NCI-H1048 (cell line): ENCODE data around the gene TDRD9.

Source experiments
- DNase-seq: peaks from one replicate; lab custom pipeline; 2025; lab: John Stamatoyannopoulos, UW

The TDRD9 gene

DNA sequence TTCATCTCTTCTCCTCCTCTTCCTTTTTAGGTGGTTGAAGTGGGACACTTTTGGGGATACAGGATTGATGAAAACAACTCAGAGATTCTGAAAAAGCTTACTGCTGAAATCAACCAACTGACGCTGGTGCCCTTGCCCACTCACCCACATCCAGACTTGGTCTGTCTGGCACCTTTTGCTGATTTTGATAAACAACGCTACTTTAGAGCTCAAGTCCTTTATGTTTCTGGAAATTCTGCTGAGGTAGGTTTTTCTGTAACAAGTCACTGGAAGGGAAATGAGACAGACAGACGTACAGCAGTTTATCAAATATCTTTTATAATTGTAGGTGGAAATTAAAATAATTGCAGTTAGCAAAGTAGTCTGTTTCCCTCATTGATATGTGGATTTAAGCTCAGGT, 97.3 kb downstream of the TDRD9 start:
- DNase-seq = no peak

- no peak for DNase-seq
These were observed 97.8 kb downstream of the TDRD9 start for GRCh38 chr14:104026024-104026423.

DNA sequence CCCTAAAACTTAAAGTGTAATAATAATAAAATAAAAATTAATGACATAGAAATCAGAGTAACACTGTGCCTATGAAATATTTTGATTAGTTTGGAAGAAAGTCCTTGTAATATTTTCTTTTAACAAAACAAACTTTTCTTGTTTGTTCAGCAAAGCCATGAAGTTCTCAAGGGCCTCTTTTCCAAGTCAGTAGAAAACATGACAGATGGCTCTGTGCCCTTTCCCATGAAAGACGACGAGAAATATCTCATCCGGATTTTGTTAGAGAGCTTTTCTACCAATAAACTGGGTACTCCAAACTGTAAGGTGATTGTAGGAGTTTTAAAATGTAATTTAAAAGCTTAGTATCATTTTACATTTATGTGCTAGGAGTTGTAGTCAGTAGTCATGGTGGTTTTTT, 102.7 kb downstream of the TDRD9 start:
- DNase-seq = no peak

DNA sequence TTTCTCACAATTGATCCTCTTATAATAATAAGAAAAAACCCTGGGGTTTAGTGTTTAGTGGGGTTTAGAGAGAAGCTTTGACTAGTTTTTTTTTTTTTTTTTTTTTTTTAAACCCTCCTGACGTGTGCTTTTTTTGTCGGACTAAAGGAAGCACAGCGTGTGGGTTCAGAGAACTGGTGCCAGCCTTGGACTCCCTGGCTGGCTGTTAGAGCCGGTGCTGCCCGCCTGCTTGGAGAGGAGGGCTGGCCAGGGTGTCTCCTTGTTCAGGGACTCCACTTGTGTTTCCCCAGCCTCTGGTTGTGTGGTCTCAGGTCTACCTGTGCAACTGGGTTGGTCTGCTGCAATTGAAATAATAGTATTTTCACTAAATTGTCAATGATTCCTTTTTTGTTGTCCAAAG, 103.1 kb downstream of the TDRD9 start:
- DNase-seq = no peak

GRCh38 chr14:104034976-104035699, 106.9 kb downstream of the TDRD9 start:
- no peak for DNase-seq

DNA sequence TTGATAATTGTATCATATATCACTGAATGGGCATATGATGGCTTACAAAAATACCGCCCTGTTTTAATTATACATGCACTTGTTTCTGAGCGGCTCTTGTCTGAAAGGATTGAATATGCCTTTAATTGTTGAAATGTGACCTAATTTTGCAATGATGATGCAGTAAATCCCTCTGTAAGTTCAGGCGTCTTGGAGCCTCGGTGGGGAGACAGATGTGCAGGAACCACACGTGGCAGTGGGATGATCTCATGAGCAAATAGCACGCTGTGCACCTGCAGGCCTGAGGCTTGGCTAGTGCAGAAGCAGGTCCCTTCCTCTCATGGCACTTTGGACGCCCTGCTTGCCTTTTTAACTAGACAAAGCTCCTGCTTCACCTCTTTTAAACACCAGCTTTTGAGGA, 108.0 kb downstream of the TDRD9 start:
- DNase-seq = no peak

DNA sequence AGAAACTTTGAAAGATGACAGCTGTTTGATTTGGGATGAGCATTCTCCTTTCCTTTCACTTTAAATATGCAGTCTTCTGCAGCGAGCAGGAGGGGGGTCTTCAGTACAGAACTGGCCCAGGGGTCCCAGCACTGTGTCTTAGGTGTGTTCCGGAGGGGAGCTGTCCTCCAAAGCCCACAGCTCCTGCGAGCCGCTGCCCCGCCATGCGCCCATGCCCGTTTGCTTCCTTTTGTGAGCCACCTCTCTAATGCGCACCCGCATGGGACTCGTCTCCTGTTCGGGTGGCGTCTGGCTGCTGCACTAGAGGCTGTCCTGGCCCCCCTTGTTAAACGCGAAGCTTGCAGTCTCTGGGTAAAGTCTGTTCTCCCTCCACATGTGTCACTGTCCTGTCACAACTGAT, 108.8 kb downstream of the TDRD9 start:
- DNase-seq = no peak

GRCh38 chr14:104037903-104038302, 109.6 kb downstream of the TDRD9 start:
- no peak for DNase-seq

- DNase-seq = no peak
These were observed 111.0 kb downstream of the TDRD9 start for GRCh38 chr14:104039214-104039613.

GRCh38 chr14:104040539-104040938, 112.3 kb downstream of the TDRD9 start:
- no peak for DNase-seq

DNA sequence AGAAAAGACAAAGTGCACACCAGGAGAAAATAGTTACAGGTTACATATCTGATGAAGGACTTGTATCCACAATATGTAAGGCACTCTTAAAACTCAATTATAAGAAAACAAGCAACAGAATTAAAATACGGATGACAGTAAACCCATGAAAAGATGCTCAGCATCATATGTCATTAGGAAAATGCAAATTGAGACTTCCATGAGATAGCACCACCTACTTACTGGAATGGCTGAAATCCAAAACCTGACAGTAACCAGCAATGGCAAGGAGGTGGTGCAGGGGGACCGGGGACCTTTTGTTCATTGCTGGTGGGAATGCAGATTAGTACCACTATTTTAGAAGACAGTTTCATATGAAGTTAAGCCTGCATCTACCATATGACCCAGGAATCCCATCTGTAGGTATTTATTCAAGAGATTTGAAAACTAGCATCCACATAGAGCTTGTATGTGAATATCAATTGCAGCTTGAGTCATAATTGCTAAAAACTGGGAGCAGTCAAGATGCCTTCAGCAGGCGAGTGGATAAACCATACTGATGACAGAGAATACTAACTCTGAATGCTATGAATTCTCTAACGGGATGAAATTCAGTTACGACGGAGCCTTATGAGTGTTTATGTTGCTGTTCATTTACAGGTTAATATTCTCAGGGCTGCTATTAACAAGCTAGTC, 113.3 kb downstream of the TDRD9 start:
- DNase-seq = no peak

DNA sequence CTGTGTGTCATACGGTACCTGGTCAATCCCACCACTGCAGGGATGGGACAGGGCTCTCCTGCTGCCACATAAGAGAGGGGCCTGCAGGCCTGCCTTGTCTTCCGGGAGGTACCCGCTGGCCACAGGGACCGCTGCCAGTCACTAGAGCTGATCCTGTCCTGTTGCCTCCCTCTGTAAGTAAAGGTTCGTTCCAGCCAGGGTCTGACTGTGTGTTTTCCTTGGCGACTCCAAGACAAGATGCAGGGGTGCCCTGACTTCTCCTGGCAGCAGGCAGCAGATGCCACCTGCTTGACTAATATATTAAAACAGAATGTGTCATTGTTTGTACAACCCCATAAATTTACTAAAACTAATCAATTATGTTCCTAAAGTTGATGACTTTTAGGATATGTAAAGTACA, 115.8 kb downstream of the TDRD9 start:
- DNase-seq = no peak

DNA sequence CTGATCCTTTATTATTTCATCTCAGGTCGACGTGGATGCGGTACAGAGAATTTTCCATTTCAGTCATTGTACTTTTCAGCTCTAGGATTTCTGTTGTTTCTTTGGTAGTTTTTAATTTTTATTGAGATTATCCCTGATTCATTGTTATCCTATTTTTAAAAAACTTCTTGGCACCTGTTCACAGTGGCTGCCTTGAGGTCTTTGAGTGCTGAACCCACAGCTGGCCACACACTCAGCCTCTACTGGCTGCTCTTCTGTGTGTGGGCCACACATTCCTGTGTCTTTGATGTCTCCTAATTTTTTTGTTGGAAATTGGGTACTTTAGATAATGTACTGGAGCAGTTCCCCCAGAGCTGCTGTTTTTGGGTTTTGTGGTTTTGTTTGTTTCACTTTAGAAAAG, 119.5 kb downstream of the TDRD9 start:
- DNase-seq = no peak

GRCh38 chr14:104048758-104049507, 120.7 kb downstream of the TDRD9 start:
- no peak for DNase-seq

GRCh38 chr14:104049576-104050240, 121.5 kb downstream of the TDRD9 start:
- no peak for DNase-seq

- no peak for DNase-seq
These were observed 123.0 kb downstream of the TDRD9 start for GRCh38 chr14:104051092-104051813.

- no peak for DNase-seq
These were observed 126.1 kb downstream of the TDRD9 start for GRCh38 chr14:104054222-104054905.

DNA sequence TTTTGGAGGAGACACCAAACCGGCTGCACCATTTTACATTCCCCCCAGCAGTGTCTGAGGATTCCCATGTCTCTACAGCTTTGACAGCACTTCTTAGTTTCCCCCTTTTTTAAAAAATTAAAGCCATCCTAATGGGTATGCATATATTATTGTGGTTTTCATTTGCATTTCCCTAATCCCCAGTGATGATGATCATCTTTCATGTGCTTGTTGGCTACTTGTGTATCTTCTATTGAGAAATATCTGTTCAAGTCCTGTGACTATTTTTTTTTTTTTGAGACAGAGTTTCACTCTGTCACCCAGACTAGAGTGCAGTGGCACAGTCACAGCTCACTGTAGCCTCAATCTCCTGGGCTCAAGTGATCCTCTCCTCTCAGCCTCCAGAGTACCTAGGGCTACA, 134.0 kb downstream of the TDRD9 start:
- no peak for DNase-seq

DNA sequence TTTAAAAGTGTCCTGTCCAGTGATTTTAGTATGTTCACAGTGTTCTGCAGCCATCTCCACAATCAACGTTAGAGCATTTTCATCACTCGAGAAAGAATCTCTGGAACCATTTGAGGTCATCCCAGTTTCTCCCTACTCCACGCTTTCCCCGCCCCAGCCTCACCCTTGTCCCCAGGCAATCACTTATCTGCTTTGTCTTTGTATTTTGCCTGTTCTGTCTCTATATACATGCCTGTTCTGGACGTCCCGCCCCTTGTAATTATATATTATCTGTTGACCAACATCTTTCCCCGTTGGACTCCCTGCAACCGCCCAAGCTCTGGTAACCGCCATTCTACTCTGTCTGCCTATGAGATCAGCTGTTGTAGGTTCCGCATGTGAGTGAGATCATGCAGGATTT, 135.7 kb downstream of the TDRD9 start:
- no peak for DNase-seq

- DNase-seq = no peak
These were observed 138.0 kb downstream of the TDRD9 start for GRCh38 chr14:104066279-104066678.

GRCh38 chr14:104066719-104067295, 138.6 kb downstream of the TDRD9 start:
- DNase-seq = no peak
